Diencephalon (tissue), 1 donor: ENCODE measurements around the gene VHLL. TPM values are rescaled to one million over a fixed set of nuclear protein-coding genes. Genes with fewer than 3 reads are reported as not detected.

Experiments
- total RNA-seq: library from RNA; depleted of rRNA; stranded (reverse); fragments of >200 nt; gene quantifications from one replicate; pipeline ENCODE4 v1.2.3, GENCODE V29; 2014

Gene VHLL
- total RNA-seq = 0.69 TPM

DNA sequence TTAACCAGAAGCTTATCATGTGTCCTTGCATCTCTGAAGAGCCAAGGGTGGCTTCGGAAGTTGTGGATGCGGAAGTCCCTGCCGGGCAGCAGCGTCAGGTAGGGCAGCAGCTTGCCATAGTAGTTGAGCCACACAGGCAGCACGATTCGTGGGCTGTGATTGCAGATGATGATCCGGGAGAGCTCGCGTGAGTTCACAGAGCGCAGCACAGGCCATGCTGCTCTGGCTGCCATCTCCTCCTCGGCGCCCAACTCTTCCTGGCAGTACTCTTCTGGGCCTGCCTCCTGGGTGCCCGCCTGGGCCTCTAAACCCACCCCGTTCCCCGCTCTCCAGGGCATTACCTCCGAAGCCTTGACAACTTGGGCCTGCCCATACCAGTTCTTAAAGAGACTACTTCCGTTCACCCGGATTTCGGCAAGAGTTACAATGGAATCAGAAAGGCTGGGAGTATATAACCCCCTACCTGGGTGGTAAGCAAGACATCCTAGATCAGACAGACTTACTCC is at the start of gene VHLL:
VHLL (minus strand) TSS at position 456 of the 506 bp plus-strand sequence; CDS start at position 338, 118 bp downstream.

GRCh38 chr1:156338180-156338976 is 39.3 kb upstream of the VHLL start, which contains the start of the genes CCT3 and TSACC:
CCT3 (minus strand) TSS chr1:156338292; CDS start chr1:156338184, 108 bp downstream.
TSACC (plus strand) TSS chr1:156338526; CDS start chr1:156339758, 1,232 bp downstream.

GRCh38 chr1:156295391-156295947 is 3.6 kb downstream of the VHLL start, which contains the start of gene GLMP:
GLMP (minus strand) TSS chr1:156295679; CDS start chr1:156295645, 34 bp downstream.

GRCh38 chr1:156284112-156284511 is 15.0 kb downstream of the VHLL start, which contains the start of gene TMEM79:
TMEM79 (plus strand) TSS chr1:156284325; CDS start chr1:156285227, 902 bp downstream.

DNA sequence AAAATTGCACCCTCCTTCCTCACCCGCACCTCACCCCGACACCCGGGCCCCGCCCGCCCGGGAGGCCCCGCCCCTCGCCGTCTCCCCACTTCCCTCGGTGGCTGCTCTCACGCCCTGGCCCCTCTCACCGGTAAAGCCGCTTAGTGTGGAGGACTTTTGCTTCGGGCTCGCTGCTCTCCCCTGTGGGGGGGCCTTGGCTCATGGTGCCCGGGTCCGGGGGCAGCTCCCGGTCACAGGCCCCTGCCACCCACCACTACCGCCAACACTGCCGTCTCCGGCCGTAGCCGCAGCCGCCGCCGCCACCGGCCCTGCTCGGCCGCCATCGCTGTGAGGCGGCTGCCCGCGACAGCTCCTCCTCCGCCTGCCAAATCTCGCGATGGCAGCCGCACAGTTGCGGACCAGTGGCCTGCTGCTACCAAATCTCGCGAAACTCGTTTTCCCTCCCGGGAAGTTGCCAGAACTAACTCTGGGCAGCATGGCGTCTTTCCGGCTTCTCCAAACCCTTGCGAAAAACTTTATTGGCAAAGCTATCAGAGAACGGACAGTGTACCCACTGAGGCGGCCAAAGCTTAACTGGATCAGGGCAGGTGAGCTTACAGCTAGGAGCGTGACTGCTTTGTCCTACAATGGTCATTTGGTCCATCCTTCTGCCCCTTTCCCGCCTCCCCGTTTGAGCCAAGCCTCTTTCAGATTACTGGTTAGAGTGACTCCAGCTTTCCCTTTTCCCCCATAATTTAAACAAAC is 16.5 kb downstream of the VHLL start, which contains the start of gene SMG5:
SMG5 (minus strand) TSS at position 347 of the 744 bp plus-strand sequence; CDS start at position 202, 145 bp downstream.

Other genes with a start within 250 kb of the VHLL start
- gene UBQLN4, start 245.5 kb downstream of the VHLL start, total RNA-seq = 30.9 TPM
- gene LAMTOR2, start 244.5 kb downstream of the VHLL start, total RNA-seq = 55.8 TPM
- gene RAB25, start 238.1 kb downstream of the VHLL start, total RNA-seq = not detected
- gene MEX3A, start 216.8 kb downstream of the VHLL start, total RNA-seq = 33.4 TPM
- 29.5 TPM for gene LMNA, start 184.6 kb downstream of the VHLL start, total RNA-seq
- gene SEMA4A, start 145.7 kb downstream of the VHLL start, total RNA-seq = 23.3 TPM
- 14.8 TPM for gene SLC25A44, start 105.2 kb downstream of the VHLL start, total RNA-seq
- 33.7 TPM for gene PMF1, start 86.3 kb downstream of the VHLL start, total RNA-seq
- gene BGLAP, start 57.1 kb downstream of the VHLL start, total RNA-seq = not detected
- gene PAQR6, start 51.3 kb downstream of the VHLL start, total RNA-seq = 25.6 TPM
- gene SMG5, start 16.5 kb downstream of the VHLL start, total RNA-seq = 38.3 TPM
- 2.1 TPM for gene TMEM79, start 15.0 kb downstream of the VHLL start, total RNA-seq
- gene GLMP, start 3.6 kb downstream of the VHLL start, total RNA-seq = 11.5 TPM
- gene CCT3, start 39.0 kb upstream of the VHLL start, total RNA-seq = 279 TPM
- not detected for gene TSACC, start 39.2 kb upstream of the VHLL start, total RNA-seq
- not detected for gene RHBG, start 69.9 kb upstream of the VHLL start, total RNA-seq
- 7.6 TPM for gene MEF2D, start 201.5 kb upstream of the VHLL start, total RNA-seq